PC-3 (cell line): ENCODE data around the gene GALNT4. TPM values are rescaled to one million over a fixed set of nuclear protein-coding genes. Genes with fewer than 3 reads are reported as not detected.

ENCODE experiments used
- ATAC-seq: fragments of 200-7000 bp; cut with Tn5 transposase; 2 replicates; pipeline ENCODE4 v1.9.1; 2020; ENCODE audit warnings: mild to moderate bottlenecking, moderate library complexity
- BruUV-seq: library from RNA; stranded (reverse); fragments of 400-500 nt; replicated peaks from 2 replicates; lab custom pipeline; 2021; lab: Mats Ljungman, UMichigan
- CTCF ChIA-PET: fragments of 300-600 bp; sonication (Branson Sonifier 250); formaldehyde crosslinking; loops from one replicate; lab custom pipeline; 2022; ENCODE audit warnings: antibody characterized with exemption; lab: Charles Lee
- POLR2A ChIA-PET: fragments of 300-600 bp; sonication (Branson Sonifier 250); formaldehyde crosslinking; loops from one replicate; lab custom pipeline; 2022; ENCODE audit warnings: antibody characterized with exemption; ENCODE audit not compliant: unreplicated experiment; lab: Charles Lee
- DNase-seq: peaks from one replicate; pipeline ENCODE4 v3.0.0-alpha.2; 2015
- H2AFZ ChIP-seq: fragments of 300-600 bp; sonication (generic); 2 replicates; pipeline ENCODE4 v1.6.0; 2016; ENCODE audit warnings: antibody characterized with exemption, low read length
- H3F3A ChIP-seq: fragments of 300-600 bp; sonication (generic); one replicate; pipeline ENCODE4 v1.6.0; 2017; ENCODE audit warnings: antibody characterized with exemption, low read length, control low read depth, mild to moderate bottlenecking; ENCODE audit not compliant: unreplicated experiment
- H3K27ac ChIP-seq: fragments of 300-600 bp; sonication (generic); 2 replicates; pipeline ENCODE4 v1.5.1; 2016; ENCODE audit warnings: mild to moderate bottlenecking, low read length
- H3K27me3 ChIP-seq: fragments of 300-600 bp; sonication (generic); 2 replicates; pipeline ENCODE4 v1.6.1; 2016; ENCODE audit warnings: low read length, mixed read lengths
- H3K36me3 ChIP-seq: fragments of 300-600 bp; sonication (generic); 2 replicates; pipeline ENCODE4 v1.6.1; 2016; ENCODE audit warnings: low read depth, mixed run types, low read length, mixed read lengths
- H3K4me1 ChIP-seq: fragments of 300-600 bp; sonication (generic); 2 replicates; pipeline ENCODE4 v1.5.1; 2016; ENCODE audit warnings: low read length; ENCODE audit not compliant: insufficient read depth
- H3K4me2 ChIP-seq: fragments of 300-600 bp; sonication (generic); 2 replicates; pipeline ENCODE4 v1.6.0; 2016; ENCODE audit warnings: low read length
- H3K4me3 ChIP-seq: fragments of 300-600 bp; sonication (generic); 2 replicates; pipeline ENCODE4 v1.5.1; 2016; ENCODE audit warnings: mild to moderate bottlenecking, low read length, mixed read lengths
- H3K79me2 ChIP-seq: fragments of 300-600 bp; sonication (generic); 2 replicates; pipeline ENCODE4 v1.6.1; 2017; ENCODE audit warnings: low read length, mixed read lengths
- H3K9ac ChIP-seq: fragments of 300-600 bp; sonication (generic); 2 replicates; pipeline ENCODE4 v1.6.0; 2016; ENCODE audit warnings: mild to moderate bottlenecking, low read length
- H3K9me2 ChIP-seq: fragments of 300-600 bp; sonication (generic); replicated peaks from 2 replicates; pipeline ENCODE4 v1.6.1; 2016; ENCODE audit warnings: mixed run types, low read length, mixed read lengths
- H3K9me3 ChIP-seq: fragments of 300-600 bp; sonication (generic); 2 replicates; pipeline ENCODE4 v1.6.1; 2016; ENCODE audit warnings: low read length, mixed read lengths
- H4K20me1 ChIP-seq: fragments of 300-600 bp; sonication (generic); 2 replicates; pipeline ENCODE4 v1.6.1; 2016; ENCODE audit warnings: low read length, mixed read lengths
- EZH2 ChIP-seq: fragments of 300-600 bp; sonication (generic); IDR thresholded peaks from one replicate; pipeline ENCODE4 v1.6.1; 2017; ENCODE audit warnings: antibody characterized with exemption, mild to moderate bottlenecking, low read length; ENCODE audit not compliant: unreplicated experiment
- EZH2phosphoT487 ChIP-seq: fragments of 300-600 bp; sonication (generic); IDR thresholded peaks from 2 replicates; pipeline ENCODE4 v1.6.1; 2018; ENCODE audit warnings: mild to moderate bottlenecking, antibody characterized with exemption, low read length, borderline replicate concordance
- intact Hi-C: fragments of 100-400 bp; cut with micrococcal nuclease; formaldehyde crosslinking; loops from 2 replicates; pipeline ENCODE4 v1.9.0; 2023
- total RNA-seq: library from RNA; depleted of rRNA; stranded (reverse); fragments of >200 nt; gene quantifications from 2 replicates; pipeline ENCODE4 v1.2.3, GENCODE V29; 2014
- TF ChIP-seq, protein P1 (sequence below): fragments of 300-600 bp; sonication (generic); conservative IDR thresholded peaks from 2 replicates; pipeline ENCODE4 v1.5.1; 2017; ENCODE audit warnings: antibody characterized with exemption, low read depth, mild to moderate bottlenecking, low read length

The GALNT4 gene
- total RNA-seq, 1 experiment from 2014 or later, result 8.1 TPM

GRCh38 chr12:89556976-89557375 lies 32.4 kb upstream of the GALNT4 start:
- Histone ChIP-seq H4K20me1 (no peaks in the 10 kb centered on the region), H3K9me2 (no peaks in the 10 kb centered on the region), H2AFZ (no peak overlapping the region), H3K9me3 (no peaks in the 10 kb centered on the region), H3K4me2 (no peak overlapping the region), H3K79me2 (no peaks in the 10 kb centered on the region), H3K4me1 (no peaks in the 10 kb centered on the region; the same call in 1 of the 2 replicates), H3F3A (no peaks in the 10 kb centered on the region), H3K27me3 (no peaks in the 10 kb centered on the region), H3K9ac (no peak overlapping the region), H3K4me3 (no peak overlapping the region), H3K27ac (no peak overlapping the region), H3K36me3 (no peaks in the 10 kb centered on the region)
- BruUV-seq, result no TSS peak
- intact Hi-C loops, result no loop called here
- TF ChIP-seq EZH2phosphoT487 (no peak), EZH2 (no peak)
- TF ChIP-seq, protein P1, sequence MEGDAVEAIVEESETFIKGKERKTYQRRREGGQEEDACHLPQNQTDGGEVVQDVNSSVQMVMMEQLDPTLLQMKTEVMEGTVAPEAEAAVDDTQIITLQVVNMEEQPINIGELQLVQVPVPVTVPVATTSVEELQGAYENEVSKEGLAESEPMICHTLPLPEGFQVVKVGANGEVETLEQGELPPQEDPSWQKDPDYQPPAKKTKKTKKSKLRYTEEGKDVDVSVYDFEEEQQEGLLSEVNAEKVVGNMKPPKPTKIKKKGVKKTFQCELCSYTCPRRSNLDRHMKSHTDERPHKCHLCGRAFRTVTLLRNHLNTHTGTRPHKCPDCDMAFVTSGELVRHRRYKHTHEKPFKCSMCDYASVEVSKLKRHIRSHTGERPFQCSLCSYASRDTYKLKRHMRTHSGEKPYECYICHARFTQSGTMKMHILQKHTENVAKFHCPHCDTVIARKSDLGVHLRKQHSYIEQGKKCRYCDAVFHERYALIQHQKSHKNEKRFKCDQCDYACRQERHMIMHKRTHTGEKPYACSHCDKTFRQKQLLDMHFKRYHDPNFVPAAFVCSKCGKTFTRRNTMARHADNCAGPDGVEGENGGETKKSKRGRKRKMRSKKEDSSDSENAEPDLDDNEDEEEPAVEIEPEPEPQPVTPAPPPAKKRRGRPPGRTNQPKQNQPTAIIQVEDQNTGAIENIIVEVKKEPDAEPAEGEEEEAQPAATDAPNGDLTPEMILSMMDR, result no peak
- ATAC-seq (peak; percentile 31; the same call in 1 of the 2 replicates), DNase-seq (peak; percentile 53)
- POLR2A ChIA-PET, result no interaction called here
- CTCF ChIA-PET, result no interaction called here

DNA sequence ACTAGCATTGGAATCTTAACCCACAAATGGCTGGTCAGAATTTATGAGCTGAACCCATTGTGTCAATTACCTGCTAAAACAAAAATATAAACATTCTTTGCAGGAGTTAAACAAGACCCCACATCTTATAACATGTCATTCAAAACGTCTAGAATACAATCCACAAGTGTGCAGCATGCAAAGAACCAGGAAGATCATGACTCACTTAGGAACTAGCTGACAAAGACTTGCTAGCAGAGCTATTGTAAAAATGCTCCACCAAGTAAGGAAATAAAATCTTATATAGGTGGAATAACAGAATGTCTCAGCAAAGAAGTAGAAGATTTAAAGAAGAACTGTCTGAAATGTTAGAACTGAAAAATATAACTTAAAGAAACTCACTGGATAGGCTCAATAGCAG lies 27.8 kb upstream of the GALNT4 start:
- Histone ChIP-seq H4K20me1 (no peaks in the 10 kb centered on the region), H3K9me3 (no peaks in the 10 kb centered on the region), H3K4me2 (no peak overlapping the region), H3K4me3 (no peak overlapping the region), H3K9ac (no peak overlapping the region), H3K27ac (no peak overlapping the region), H3K9me2 (no peaks in the 10 kb centered on the region), H2AFZ (no peak overlapping the region), H3K27me3 (no peaks in the 10 kb centered on the region), H3F3A (no peaks in the 10 kb centered on the region), H3K4me1 (no peaks in the 10 kb centered on the region; the same call in 1 of the 2 replicates), H3K36me3 (no peaks in the 10 kb centered on the region), H3K79me2 (no peaks in the 10 kb centered on the region)
- ChIA-PET CTCF (no interaction called here), POLR2A (no interaction called here)
- ATAC-seq, result 0 out of 2 replicates have a peak, but pooled peaks have one; percentile 40
- peak; percentile 32 for DNase-seq
- no TSS peak for BruUV-seq
- no peak for TF ChIP-seq EZH2phosphoT487
- TF ChIP-seq, protein P1, result no peak
- TF ChIP-seq EZH2, result no peak
- intact Hi-C loops, result no loop called here

DNA sequence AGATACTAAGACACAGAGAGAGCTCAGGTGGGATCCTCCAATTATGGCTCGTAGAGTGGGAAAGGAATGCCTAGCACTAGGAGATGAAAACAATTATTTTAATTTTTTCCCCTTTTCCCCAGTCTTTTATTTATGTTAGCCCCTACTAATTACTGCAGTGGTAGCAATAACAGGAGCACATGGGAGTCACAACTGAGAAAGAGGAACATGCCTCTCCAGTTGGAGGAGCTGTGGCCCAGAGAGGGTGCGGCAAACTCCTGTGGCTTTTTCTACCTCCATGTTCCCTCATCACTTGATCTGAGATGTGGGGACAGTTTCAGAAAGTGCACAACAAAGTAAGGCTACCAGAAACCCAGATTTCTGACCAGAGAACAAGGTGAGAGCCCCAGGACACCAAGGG lies 27.2 kb upstream of the GALNT4 start:
- H4K20me1 ChIP-seq, result no peaks in the 10 kb centered on the region
- H3K27ac ChIP-seq, result no peak overlapping the region
- H3K9me3 ChIP-seq, result no peaks in the 10 kb centered on the region
- H3F3A ChIP-seq, result no peaks in the 10 kb centered on the region
- no peak overlapping the region for H3K4me3 ChIP-seq
- H3K4me1 ChIP-seq, result no peaks in the 10 kb centered on the region; the same call in 1 of the 2 replicates
- no TSS peak for BruUV-seq
- DNase-seq (no peak), ATAC-seq (no peak)
- TF ChIP-seq EZH2phosphoT487, result no peak
- TF ChIP-seq EZH2, result no peak
- TF ChIP-seq, protein P1, result no peak
- no peaks in the 10 kb centered on the region for H3K79me2 ChIP-seq
- intact Hi-C loops, result no loop called here
- H3K36me3 ChIP-seq, result no peaks in the 10 kb centered on the region
- ChIA-PET POLR2A (no interaction called here), CTCF (no interaction called here)
- H3K9me2 ChIP-seq, result no peaks in the 10 kb centered on the region
- H2AFZ ChIP-seq, result no peak overlapping the region
- H3K4me2 ChIP-seq, result no peak overlapping the region
- no peak overlapping the region for H3K9ac ChIP-seq
- H3K27me3 ChIP-seq, result no peaks in the 10 kb centered on the region
